IPS DF 19.7 (cell line): ENCODE measurements around the gene NAPG.
A peak's percentile ranks its signal among the peaks of the same experiment; 100 is the strongest.
"Not testable (repeated sequence)": the region's sequence is repeated elsewhere in the genome, so short reads cannot be mapped to it uniquely, and the experiment has no call there.

Source experiments
- DNase-seq: peaks from one replicate; pipeline ENCODE4 v3.0.0-alpha.2; 2013; ENCODE audit warnings: low read depth, low spot score

Gene NAPG

DNA sequence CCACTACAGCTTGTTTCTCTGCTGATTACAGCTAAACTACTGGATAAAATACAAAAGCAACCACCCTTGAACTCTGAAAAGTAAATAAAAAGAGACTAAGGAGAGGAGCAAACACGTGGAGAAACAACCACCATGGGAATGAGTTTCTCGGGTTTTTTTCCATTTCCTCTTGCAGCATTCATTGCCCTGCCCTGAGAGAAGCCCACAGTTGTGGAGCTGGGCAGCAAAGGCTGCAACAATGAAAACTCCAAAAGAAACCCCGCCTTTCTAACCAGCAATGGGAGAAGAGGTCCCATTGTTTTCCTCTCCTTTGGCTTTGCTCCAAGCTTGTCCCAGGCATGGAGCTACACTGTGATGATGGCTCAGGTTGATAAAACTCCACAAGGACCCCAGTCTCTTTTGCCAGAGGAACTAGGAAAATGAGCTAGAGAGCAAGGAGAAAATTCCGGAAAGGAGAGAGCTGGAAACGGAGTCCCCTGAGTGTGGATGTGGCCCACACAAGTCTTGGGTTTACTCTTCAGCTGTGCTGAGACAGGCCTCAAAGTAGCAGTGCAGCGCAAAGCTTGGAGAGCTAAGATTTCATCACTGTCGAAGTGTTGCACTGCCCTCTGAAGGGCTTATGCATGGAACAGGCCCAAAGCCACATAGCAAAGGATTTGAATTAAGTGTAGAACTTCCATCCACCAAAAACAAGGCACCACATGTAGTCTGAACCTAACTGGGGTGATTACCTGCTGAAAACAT, 20.9 kb downstream of the NAPG start:
- DNase-seq, result no peak

DNA sequence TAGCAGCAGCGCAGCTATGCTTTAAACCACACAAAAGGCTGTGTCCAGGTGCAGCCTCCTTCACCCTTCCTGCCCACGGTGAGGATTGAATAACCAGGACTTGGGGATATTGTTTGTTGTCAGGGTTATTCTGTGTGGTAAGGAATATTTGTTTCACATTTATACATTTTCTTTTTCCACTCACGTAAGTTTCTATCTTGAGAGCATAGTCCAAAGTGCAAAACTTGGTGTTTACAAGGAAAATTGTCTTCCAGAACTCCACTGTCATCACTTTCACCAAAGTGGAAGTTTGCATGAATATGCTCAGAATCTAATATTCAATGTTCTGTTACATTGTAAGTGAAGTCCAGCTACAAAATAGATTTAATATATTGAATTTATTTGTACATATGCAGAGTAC, 26.4 kb downstream of the NAPG start:
- DNase-seq, result no peak

DNA sequence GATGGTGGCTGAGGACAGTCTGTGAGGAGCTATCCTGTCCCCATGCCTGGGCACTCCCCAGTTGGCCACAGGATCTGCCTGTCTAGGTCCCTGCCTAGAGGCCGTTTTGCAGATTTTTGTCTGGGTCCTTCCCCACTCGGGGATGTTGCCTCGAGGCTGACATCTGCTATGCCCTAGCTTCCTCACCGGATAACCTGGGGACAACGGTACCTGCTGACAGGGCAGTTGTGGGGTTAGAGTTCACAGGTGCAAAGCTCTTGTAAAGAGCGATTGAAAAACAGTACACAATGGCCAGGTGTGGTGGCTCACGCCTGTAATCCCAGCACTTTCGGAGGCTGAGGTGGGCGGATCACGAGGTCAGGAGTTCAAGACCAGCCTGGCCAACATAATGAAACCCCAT, 30.4 kb downstream of the NAPG start:
- DNase-seq, result not testable (repeated sequence)

DNA sequence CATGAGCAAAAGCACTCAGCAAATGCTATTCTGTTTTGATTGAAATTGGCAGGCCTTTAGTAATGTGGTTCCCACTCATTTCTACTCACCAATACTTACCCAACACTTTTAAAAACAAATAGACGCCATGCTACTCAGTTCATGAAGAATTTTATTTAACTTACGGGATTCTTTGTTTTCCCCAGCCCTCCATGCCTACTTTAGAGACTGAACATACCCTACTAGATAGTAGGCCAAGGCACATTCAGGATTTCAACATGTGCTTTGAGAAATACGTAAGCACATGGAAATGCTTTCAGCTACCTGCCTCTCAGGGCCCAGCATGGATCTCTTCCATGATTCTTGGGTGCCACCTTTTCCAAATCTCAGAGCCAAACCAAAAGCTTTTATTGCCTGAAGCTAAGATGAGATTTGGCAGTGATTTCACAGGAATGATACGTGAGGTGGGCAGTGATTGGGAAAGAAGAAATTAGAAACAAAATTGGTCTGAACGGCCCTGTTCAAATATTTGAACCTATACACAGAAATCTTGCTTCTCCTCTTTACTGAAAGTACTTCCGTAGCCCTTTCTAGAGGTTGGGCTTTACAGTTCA, 31.4 kb downstream of the NAPG start:
- no peak for DNase-seq

DNA sequence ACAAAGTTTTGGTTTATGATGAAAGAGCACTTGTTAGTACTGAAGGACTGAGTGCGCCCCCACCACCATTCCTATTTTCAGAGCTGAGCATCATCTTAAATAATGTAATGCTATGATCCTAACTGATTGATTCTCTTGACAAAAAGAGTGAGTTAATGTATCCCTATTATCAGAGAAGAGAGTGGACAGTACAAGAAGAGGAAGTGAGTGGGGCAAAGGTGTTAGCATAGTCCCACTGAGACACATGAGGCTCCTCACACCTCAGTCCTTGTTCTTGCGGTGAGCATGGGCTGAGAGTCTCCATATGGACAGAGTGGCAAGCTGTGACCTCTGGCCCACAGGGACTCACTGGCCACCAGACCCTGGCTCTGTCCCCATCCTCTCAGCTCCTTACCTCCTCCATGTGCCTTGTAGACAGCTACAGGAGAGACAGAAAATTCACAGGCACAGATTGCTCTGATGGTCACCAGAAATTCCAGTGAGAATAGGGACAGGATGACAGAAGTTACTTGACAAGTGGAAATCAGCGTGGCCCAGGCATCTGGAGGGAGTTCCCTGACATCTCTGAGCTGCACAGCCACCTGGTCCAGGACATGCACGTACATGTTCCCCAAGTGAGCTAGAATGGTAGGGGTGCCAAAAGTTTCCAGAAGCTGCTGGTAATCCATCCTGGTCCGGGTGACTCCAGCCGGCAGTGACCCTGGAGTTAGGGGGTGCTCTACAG, 32.6 kb downstream of the NAPG start:
- DNase-seq, result no peak

DNA sequence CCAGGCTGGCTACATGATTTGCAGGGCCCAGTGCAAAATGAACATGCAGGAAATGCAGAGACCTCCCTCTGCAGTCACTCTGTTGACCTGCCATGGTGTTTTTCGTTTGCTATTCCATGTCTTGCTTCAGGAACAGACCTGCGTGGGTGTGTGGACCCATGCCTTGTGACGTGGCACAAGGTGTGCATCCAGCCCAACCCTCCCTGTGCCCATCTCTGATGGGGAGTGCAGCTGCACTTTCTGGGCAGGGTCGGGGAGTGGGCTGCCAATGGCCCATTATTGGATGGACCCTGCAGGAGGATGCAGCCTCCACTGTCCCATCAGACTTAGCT, 33.1 kb downstream of the NAPG start:
- no peak for DNase-seq

DNA sequence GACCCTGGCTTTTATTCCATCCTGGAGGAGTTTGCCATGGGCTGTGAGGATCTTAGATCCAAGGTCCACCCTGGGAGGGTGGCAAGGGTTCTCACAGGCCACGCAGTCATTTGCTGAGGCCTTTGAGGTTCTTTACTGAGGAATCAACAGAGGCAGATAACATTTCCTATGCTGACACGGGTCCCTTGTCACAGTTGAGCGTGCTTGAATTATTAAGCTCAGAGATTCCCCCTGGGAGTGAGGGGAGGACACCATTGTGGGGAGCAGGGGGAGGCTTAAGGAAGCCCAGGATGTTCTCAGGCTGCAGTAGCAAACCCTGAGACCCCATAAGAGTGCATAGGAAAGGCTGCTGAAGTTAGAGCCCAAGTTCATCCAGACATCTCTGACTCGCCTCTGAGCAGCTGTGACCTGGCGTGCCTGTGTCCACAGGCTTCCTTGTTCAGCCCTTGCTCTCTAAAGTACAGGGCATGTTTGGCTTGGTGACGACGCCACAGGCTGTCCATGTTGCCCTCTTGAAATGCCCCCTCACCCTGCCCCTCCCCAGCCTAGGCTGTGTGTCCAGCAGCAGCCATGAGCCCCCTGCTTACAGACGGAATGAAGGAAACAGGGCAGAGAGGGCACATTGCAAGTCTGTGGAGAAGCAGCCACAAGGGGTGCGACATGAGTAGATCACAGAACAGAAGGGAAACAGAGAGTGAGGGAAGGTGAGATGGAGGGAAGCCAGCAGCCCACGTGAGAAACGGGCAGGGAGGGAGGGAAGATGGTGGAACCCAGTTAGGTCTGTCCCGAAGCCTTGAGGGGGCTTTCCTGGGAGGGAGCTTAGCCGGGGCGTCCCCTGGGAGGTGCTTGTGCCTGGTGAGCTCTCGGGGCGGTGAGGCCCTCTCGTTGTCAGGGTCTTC, 34.0 kb downstream of the NAPG start:
- DNase-seq, result no peak

DNA sequence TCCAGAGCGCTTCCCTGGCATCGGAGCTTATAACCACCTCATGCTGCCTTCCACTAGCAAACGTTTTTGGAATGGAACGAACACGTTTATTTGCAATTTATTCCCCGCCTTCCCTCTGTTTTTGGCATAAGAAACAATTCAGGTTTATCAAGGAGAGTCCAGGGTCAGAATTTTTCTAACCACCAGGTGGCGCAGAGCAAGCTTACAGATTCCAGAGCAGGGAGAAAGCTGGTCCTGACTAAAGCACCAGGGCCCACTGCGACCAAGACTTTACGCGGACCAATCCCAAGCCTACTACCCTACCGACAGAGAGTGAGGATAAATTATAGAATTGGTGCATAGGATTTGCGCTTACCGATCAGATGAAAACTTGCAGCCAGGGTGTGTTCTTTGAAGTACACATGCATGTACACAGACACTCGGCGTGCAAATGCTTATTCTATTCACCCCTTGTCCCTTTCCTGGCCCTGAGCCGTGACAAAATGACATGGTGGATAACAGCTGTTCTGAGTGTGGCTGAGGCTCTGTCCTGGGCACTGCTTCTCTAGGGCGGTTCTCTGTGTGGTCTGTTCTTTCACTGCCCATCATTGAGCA, 34.7 kb downstream of the NAPG start:
- DNase-seq, result peak; percentile 48

DNA sequence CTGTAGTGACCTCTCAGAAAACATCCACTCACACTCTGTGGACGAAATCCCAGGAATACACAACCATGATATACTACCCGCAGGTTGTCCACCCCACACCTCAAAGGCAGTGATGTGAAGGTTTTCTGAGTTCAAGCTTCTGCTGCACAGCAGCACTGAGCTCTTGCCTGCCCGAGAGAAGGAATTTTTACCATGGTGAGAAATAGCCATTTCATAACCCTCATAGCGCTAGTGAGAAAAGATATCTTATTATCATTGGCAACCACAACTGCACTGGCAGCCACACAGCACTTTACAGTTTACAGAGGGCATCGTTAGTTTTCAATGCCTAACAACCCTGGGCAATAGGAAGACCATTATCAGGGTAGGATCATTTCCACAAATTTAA, 36.9 kb downstream of the NAPG start:
- DNase-seq, result no peak

DNA sequence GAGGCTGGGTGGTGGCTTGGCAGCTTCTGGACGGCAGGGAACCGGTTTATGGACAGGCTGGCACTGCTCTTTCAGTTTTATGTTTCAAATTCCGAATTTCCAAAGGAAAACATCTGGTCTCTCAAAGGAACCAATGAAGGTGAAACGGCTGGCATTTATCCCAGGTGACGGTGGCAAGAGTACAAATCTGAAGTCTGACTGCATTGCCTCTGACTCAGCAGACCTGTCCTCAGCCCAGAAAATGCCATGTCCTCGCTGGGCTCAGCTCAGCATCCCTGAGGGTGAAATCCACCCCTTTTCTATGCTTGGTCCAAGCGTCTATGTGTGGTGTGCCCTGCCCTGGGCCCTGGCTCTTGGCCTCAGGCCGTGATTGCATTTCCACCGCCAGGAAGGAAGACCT, 38.1 kb downstream of the NAPG start:
- no peak for DNase-seq

DNA sequence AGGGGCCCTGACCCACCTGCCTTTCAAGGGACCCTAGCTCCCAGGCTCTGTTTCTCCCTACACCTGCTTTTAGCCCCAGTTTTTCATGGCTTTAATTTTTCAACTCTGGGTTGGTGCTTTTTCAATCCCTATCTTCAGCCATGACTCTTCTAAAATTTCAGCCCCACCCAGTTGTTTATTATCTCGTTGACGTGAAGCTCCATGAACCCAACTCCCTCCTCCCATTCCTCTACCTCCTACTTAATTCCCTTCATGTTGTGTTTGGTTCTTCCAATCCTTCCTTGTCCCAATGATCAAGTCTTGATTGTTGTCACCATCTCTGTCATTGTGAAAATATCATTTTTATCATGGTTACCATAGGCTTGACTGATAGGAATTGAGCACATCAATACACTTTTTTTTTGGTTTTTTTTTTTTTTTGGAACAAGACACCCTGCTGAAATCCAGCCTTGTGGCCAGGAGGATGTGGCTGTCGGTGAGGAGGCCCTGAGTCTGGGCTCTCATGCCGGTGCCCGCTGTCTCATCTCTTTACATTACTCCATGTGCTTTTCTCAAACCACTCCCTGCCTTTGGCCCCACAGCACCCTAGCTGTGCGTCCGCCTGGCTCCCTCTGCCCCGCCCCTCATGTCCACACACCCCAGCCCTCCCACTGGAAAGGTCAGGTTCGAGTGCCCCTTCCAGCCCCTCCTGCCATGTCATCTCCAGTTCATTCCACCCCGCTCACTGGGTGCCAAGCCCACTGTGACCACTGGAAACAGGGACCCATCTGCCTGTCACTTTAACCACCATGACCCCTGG, 39.3 kb downstream of the NAPG start:
- no peak for DNase-seq

DNA sequence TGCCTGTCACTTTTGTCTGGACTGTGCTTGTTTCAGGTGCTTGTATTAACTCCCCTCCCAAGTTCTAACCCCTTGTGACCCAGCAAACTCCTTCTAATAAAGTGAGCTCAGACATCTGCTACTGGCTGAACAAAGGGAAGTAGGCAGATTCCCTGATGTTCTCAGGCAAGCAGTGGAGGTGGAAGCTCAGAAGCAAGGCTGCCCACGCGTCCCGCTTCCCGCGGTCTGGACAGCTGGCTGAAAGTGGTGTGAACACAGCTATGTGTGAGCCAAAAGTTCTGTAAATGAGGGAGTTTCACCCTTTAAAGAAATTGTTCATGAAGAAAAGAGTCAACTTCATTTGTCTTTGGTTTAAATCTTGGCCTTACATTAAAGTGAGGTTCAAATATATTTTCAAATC, 40.0 kb downstream of the NAPG start:
- DNase-seq, result no peak

DNA sequence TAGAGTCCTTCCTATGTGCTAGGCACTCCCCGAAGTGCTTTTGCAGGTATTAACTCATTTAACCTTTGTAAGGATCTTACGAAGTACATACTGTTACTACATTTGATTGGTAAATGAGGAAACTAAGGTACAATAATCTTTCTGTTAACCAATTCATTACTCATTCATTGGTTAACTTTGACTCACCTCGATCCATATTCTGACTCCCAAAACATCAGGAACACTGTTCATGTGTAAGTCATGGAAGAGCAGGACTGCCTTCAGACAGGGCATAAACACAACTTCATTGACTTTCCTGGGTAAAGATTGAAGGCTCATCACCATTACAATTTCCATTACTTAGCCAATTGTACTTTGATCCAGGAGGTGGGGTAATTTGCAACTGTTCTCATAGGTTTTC, 40.6 kb downstream of the NAPG start:
- DNase-seq, result no peak

DNA sequence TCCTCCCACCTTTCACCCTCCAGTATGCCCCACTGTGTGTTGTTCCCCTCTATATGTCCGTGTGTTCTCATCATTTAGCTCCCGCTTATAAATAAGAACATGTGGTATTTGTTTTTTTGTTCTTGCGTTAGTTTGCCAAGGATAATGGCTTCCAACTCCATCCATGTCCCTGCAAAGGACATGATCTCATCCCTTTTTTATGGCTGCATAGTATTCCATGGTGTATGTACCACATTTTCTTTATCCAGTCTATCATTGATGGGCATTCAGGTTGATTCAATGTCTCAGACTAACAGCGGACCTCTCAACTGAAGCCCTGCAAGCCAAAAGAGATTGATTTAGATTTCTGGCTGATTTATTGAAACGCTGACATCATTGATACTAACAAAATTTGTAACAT, 44.1 kb downstream of the NAPG start:
- DNase-seq, result not testable (repeated sequence)

DNA sequence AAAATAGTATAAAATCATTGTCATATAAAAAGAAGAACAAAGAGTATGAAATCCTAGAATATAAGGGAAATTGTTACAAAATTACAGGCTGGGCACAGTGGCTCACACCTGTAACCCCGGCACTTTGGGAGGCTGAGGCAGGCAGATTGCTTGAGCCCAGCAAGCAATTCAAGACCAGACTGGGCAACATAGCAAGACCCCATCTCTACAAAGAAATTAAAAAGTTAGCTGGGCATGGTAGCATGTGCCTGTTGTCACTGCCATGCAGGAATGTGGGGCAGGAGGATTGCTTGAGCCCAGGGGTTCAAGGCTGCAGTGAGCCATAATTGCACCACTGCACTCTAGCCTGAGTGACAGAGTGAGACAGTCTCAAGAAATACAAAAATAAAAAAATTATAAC, 44.8 kb downstream of the NAPG start:
- no peak for DNase-seq

DNA sequence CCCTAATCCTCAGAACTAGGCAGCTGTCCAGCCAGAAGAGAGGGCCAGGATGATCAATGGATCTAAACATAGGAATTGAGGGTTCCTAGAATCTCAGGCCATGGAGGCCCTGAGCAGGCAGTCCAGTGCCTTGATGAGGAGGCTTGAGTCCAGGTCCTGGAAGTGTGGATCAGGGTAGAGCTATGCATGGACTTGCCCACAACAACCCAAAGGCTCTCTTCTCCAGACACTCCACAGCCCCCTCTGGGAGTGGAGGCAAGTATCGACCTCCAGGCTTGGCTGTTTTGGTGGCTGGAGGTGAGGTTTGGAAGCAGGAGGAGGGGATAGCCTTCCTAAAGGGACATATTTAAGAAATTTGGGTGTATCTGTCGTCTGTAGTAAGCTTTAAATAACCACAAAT, 45.7 kb downstream of the NAPG start:
- no peak for DNase-seq

DNA sequence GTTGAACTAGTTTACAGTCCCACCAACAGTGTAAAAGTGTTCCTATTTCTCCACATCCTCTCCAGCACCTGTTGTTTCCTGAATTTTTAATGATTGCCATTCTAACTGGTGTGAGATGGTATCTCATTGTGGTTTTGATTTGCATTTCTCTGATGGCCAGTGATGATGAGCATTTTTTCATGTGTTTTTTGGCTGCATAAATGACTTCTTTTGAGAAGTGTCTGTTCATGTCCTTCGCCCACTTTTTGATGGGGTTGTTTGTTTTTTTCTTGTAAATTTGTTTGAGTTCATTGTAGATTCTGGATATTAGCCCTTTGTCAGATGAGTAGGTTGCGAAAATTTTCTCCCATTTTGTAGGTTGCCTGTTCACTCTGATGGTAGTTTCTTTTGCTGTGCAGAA, 47.4 kb downstream of the NAPG start:
- DNase-seq, result not testable (repeated sequence)

DNA sequence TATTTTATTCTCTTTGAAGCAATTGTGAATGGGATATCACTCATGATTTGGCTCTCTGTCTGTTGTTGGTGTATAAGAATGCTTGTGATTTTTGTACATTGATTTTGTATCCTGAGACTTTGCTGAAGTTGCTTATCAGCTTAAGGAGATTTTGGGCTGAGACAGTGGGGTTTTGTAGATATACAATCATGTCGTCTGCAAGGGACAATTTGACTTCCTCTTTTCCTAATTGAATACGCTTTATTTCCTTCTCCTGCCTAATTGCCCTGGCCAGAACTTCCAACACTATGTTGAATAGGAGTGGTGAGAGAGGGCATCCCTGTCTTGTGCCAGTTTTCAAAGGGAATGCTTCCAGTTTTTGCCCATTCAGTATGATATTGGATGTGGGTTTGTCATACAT, 48.6 kb downstream of the NAPG start:
- DNase-seq, result not testable (repeated sequence)

DNA sequence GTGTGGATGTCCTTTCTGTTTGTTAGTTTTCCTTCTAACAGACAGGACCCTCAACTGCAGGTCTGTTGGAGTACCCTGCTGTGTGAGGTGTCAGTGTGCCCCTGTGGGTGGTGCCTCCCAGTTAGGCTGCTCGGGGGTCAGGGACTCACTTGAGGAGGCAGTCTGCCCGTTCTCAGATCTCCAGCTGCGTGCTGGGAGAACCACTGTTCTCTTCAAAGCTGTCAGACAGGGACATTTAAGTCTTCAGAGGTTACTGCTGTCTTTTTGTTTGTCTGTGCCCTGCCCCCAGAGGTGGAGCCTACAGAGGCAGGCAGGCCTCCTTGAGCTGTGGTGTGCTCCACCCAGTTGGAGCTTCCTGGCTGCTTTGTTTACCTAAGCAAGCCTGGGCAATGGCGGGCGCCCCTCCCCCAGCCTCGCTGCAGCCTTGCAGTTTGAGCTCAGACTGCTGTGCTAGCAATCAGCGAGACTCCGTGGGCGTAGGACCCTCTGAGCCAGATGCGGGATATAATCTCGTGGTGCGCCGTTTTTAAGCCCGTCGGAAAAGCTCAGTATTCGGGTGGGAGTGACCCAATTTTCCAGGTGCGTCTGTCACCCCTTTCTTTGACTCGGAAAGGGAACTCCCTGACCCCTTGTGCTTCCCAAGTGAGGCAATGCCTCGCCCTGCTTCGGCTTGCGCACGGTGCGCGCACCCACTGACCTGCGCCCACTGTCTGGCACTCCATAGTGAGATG, 52.2 kb downstream of the NAPG start:
- not testable (repeated sequence) for DNase-seq

DNA sequence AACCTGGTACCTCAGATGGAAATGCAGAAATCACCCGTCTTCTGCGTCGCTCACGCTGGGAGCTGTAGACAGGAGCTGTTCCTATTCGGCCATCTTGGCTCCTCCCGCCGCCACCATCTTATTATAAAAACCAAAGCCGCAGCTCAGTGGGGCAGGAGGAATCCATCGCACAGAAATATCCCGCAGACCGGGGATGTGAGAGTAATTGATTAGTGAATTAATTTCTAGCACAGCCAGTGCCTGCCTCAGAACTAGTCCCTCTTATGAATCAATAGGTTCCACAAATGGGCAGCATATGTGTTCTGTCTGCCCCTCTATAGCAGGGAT, 52.7 kb downstream of the NAPG start:
- DNase-seq, result not testable (repeated sequence)
